Mesothelial cell of epicardium (in vitro differentiated cells): ENCODE data around the gene ANO10. TPM values are rescaled to one million over a fixed set of nuclear protein-coding genes. Genes with fewer than 3 reads are reported as not detected.

ENCODE experiments used
- DNase-seq, 2 experiments: peaks; one replicate each; pipeline ENCODE4 v3.0.0; 2021; ENCODE audit warnings: low spot score in 2 of 2; ENCODE audit not compliant: unreplicated experiment in 2 of 2
- H3K27ac Mint-ChIP-seq: 2 replicates; pipeline ENCODE4 v1.8.0; 2021; ENCODE audit warnings: mixed read lengths
- H3K27me3 Mint-ChIP-seq: 2 replicates; pipeline ENCODE4 v1.8.0; 2021; ENCODE audit warnings: low read depth, mixed read lengths
- H3K36me3 Mint-ChIP-seq: 2 replicates; pipeline ENCODE4 v1.8.0; 2021; ENCODE audit warnings: mixed read lengths
- H3K4me1 Mint-ChIP-seq: 2 replicates; pipeline ENCODE4 v1.8.0; 2021; ENCODE audit warnings: mixed read lengths
- H3K4me3 Mint-ChIP-seq: 2 replicates; pipeline ENCODE4 v1.8.0; 2021; ENCODE audit warnings: mild to moderate bottlenecking, moderate library complexity, mixed read lengths
- H3K9me3 Mint-ChIP-seq: 2 replicates; pipeline ENCODE4 v1.8.0; 2021; ENCODE audit warnings: mixed read lengths
- CTCF ChIP-seq: fragments of 200-600 bp; sonication (generic); IDR thresholded peaks from one replicate; pipeline ENCODE4 v1.5.0; 2021; ENCODE audit warnings: antibody characterized with exemption; ENCODE audit not compliant: unreplicated experiment
- total RNA-seq: library from RNA; stranded (reverse); gene quantifications from 3 replicates; pipeline ENCODE4 v1.2.1, GENCODE V29; 2021

Gene ANO10
- total RNA-seq, 1 donor from 2014 or later = 29.8 TPM

DNA sequence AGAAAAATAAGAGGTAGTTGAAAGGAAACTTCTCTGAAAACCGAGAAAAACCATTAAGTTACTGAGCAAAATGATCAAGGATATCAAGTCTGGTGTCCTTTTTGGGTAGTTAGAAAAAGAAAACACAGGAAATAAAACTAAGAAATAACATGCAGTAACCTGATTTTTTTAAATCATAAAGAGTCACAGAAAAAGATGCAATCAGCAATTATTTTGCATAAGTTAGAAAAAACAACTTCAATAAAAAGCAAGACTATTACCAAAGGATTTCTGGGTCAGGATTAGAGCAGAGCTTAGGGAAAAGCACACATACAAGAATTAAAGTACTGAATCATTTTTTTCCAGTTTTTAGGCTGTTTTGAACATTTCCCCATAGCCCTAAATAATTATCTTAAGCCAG is 28.5 kb upstream of the ANO10 start:
- Mint-ChIP-seq H3K27me3 (no peaks in the 10 kb centered on the region), H3K36me3 (no peaks in the 10 kb centered on the region), H3K4me1 (no peaks in the 10 kb centered on the region), H3K4me3 (no peak overlapping the region), H3K9me3 (no peaks in the 10 kb centered on the region), H3K27ac (no peak overlapping the region)
- DNase-seq = no peak
- TF ChIP-seq CTCF = no peak

- H3K9me3 Mint-ChIP-seq = no peaks in the 10 kb centered on the region
- no peak for DNase-seq
- no peak for TF ChIP-seq CTCF
- H3K4me3 Mint-ChIP-seq = no peak overlapping the region
- no peaks in the 10 kb centered on the region for H3K27me3 Mint-ChIP-seq
- no peaks in the 10 kb centered on the region for H3K36me3 Mint-ChIP-seq
- H3K4me1 Mint-ChIP-seq = no peaks in the 10 kb centered on the region
- no peak overlapping the region for H3K27ac Mint-ChIP-seq
These were observed 27.7 kb upstream of the ANO10 start for GRCh38 chr3:43649365-43649968.

GRCh38 chr3:43648957-43649356 is 27.1 kb upstream of the ANO10 start:
- Mint-ChIP-seq H3K4me1 (no peaks in the 10 kb centered on the region), H3K27me3 (no peaks in the 10 kb centered on the region), H3K36me3 (no peaks in the 10 kb centered on the region), H3K27ac (no peak overlapping the region), H3K4me3 (no peak overlapping the region), H3K9me3 (no peaks in the 10 kb centered on the region)
- no peak for DNase-seq
- no peak for TF ChIP-seq CTCF

DNA sequence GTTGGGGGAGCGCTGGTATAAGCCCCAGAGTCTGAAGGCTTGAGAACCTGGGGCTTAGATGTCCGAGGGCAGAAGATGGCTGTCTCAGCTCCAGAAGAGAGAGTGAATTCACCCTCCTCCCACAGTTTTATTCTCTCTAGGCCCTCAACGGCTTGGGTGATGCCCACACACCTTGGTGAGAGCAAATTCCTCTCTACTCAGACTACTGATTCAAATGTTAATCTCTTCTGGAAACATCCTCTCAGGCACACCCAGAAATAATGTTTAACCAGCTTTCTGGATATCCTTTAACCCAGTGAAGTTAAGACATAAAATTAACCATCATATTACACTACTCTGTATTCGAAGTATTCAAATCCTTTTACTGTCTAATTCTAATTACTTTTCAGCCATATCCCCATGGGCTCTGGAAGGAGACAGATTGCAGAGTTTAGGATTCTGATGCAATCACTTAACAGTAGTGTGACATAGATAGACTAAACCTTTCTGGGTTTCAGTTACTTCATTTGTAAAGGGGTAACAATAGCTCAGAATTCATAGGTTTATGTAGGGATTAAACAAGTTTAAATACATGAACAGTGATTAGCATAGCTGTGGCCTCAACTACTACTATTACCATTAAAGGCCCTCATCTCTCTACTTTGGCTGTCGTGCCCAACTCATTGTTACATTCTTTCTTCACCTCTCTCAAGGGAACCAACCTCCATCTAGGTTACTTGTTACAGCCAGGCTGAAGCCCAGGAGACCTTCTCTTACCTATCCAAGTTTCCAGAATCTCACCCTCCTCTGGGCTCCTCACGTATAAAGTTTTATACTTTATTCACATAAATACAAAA is 25.7 kb upstream of the ANO10 start:
- no peak for DNase-seq
- Mint-ChIP-seq H3K36me3 (no peaks in the 10 kb centered on the region), H3K27ac (no peak overlapping the region), H3K4me3 (no peak overlapping the region), H3K4me1 (no peaks in the 10 kb centered on the region), H3K9me3 (no peaks in the 10 kb centered on the region), H3K27me3 (no peaks in the 10 kb centered on the region)
- no peak for TF ChIP-seq CTCF

- Mint-ChIP-seq H3K27me3 (no peaks in the 10 kb centered on the region), H3K9me3 (no peaks in the 10 kb centered on the region), H3K4me3 (no peak overlapping the region), H3K36me3 (no peaks in the 10 kb centered on the region), H3K27ac (no peak overlapping the region), H3K4me1 (no peaks in the 10 kb centered on the region)
- no peak for TF ChIP-seq CTCF
- no peak for DNase-seq
These were observed 22.6 kb upstream of the ANO10 start for GRCh38 chr3:43644443-43644842.
